Activated T-cell treated with anti-CD3 and anti-CD28 coated beads, Interleukin-2, amount 50 U/mL, for 72 hours (primary cell): ENCODE results near the gene SNRNP200. TPM values are rescaled to one million over a fixed set of nuclear protein-coding genes. Genes with fewer than 3 reads are reported as not detected.

Experiments
- ATAC-seq, 2 donors: fragments of 150-1000 bp; cut with Tn5 transposase; replicated peaks in 1 of 2; 2 replicates each; pipeline ENCODE4 v1.10.0; 2021; ENCODE audit warnings: moderate library complexity in 2 of 2, mild to moderate bottlenecking in 1 of 2
- DNase-seq, 2 donors: peaks; one replicate each; pipeline ENCODE4 v3.0.0; 2021 to 2022; ENCODE audit warnings: mixed read lengths in 1 of 2
- H3K27ac Mint-ChIP-seq: one replicate; pipeline ENCODE4 v1.8.0; 2022; ENCODE audit warnings: mild to moderate bottlenecking, moderate library complexity, mixed read lengths
- H3K27me3 Mint-ChIP-seq: one replicate; pipeline ENCODE4 v1.8.0; 2022; ENCODE audit warnings: low read depth, mixed read lengths
- H3K36me3 Mint-ChIP-seq, 2 donors: one replicate each; pipeline ENCODE4 v1.8.0; 2022; ENCODE audit warnings: mixed read lengths in 2 of 2, mild to moderate bottlenecking in 1 of 2; ENCODE audit not compliant: insufficient read depth in 2 of 2
- H3K4me1 Mint-ChIP-seq: one replicate; pipeline ENCODE4 v1.8.0; 2022; ENCODE audit warnings: low read depth, mixed read lengths
- H3K4me3 Mint-ChIP-seq, 2 donors: one replicate each; pipeline ENCODE4 v1.8.0; 2022; ENCODE audit warnings: mild to moderate bottlenecking in 2 of 2, mixed read lengths in 2 of 2, moderate library complexity in 2 of 2
- H3K9me3 Mint-ChIP-seq, 2 donors: one replicate each; pipeline ENCODE4 v1.8.0; 2022; ENCODE audit warnings: mixed read lengths in 2 of 2
- total RNA-seq, 2 donors: library from RNA; stranded (reverse); gene quantifications; one replicate each; pipeline ENCODE4 v1.2.3, GENCODE V29; 2022

SNRNP200 gene
- total RNA-seq, 2 donors from 2014 or later: 188 to 228 TPM

DNA sequence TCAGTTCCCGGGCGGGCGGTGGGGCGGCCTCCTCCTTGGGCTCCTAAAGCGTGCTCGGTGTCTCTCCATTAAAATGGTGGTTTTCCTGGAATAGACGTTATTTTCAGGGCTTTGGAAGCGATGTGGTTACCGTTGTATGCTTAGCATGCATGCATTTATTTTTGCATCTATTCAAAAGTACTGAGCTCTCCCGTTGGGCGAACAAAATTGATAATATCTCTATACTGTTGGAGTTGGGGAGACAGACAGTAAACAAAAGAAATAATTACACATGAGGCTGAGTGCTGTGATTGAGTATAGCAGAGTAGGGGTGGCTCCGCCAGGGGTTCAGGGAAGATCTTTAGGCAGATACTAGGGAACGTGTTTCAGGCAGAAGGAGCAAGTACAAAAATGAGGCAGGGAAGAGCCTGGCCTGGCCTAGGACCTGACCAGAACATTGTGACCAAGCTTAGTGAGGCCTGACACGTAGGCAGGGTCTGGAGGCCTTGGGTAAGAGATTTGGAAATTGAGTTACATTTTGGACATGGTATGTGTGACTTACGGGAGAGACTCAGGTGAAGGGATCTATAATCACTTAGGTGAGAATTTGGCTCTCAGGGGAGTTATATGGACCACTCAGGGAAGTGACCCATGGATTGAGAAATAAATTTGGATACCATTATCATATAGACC lies 30.9 kb upstream of the SNRNP200 start:
- no peak for ATAC-seq
- Mint-ChIP-seq H3K4me1 (peaks cover 72% of the 10 kb centered on the region), H3K36me3 (peaks cover 15 to 27% of the 10 kb centered on the region in 2 donors), H3K4me3 (peak overlapping the region; percentile 92 to 95), H3K9me3 (no peaks in the 10 kb centered on the region), H3K27ac (peak overlapping the region; percentile 77), H3K27me3 (no peaks in the 10 kb centered on the region)
- no peak for DNase-seq

DNA sequence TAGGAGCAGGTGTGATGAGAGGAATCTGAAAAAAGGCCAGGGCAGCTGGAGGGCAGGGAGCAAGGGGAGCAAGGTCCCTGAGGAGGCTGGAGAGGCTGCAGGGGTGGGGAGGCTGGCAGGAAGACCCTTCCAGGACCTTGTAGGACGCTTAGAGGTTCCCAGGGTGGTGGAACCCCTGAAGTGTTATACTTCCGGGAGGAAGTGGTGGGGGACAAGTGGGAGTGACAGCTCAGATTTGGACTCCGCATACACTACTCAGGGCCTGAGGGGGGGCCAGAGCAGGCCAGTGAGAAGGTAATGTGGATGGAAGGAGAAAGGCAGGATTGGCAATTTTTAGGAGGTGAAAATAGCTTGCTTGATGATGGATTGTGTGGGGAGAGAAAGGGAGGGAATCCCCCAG lies 28.4 kb upstream of the SNRNP200 start:
- peaks cover 53% of the 10 kb centered on the region for H3K4me1 Mint-ChIP-seq
- no peaks in the 10 kb centered on the region for H3K9me3 Mint-ChIP-seq
- H3K27ac Mint-ChIP-seq: peak overlapping the region; percentile 48
- peak in 1 of 2 donors; percentile 6 for DNase-seq
- H3K4me3 Mint-ChIP-seq: peak overlapping the region; percentile 92 to 95
- no peak for ATAC-seq
- peaks cover 10 to 14% of the 10 kb centered on the region in 2 donors for H3K36me3 Mint-ChIP-seq
- H3K27me3 Mint-ChIP-seq: no peaks in the 10 kb centered on the region

DNA sequence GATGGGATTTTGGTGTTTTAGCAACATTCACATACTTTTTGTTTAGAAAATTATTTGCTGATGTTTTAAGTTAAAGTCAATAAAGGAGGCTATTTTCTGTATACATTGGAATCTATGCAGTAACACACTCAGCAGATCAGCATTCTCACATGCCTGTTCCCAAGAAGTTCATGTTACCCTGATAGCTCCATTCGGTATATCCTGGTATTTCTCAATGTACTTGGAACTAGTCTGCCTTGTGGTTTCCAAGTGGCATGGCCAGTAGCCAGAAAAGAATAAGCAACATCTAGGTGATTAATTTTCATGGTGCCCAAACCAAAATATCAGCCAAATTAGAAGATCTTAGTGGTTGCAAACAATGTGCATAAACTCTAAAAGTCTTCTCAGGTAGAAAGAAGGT lies 25.1 kb upstream of the SNRNP200 start:
- Mint-ChIP-seq H3K36me3 (peaks cover 11 to 25% of the 10 kb centered on the region in 2 donors), H3K9me3 (no peaks in the 10 kb centered on the region), H3K27me3 (no peaks in the 10 kb centered on the region), H3K27ac (no peak overlapping the region), H3K4me3 (no peak overlapping the region), H3K4me1 (peaks cover 58% of the 10 kb centered on the region)
- ATAC-seq (no peak), DNase-seq (no peak)

DNA sequence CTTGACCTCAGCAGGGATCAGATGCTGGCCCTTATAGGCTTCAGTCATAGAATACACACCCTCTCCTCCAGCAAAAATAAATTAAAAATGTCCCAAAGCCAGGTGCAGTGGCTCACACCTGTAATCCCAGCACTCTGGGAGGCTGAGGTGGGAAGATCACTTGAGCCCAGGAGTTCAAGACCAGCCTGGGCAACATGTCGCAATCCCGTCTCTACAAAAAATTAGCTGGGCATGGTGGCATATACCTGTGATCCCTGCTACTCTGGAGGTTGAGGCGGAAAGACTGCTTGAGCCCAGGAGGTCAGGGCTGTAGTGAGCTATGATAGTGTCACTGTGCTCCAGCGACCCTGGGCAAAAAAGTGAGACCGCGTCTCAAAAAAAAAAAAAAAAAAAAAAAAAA lies 24.5 kb upstream of the SNRNP200 start:
- Mint-ChIP-seq H3K27me3 (no peaks in the 10 kb centered on the region), H3K9me3 (no peaks in the 10 kb centered on the region), H3K4me3 (no peak overlapping the region), H3K36me3 (peaks cover 11 to 25% of the 10 kb centered on the region in 2 donors), H3K27ac (no peak overlapping the region), H3K4me1 (peaks cover 57% of the 10 kb centered on the region)
- ATAC-seq (no peak), DNase-seq (no peak)

DNA sequence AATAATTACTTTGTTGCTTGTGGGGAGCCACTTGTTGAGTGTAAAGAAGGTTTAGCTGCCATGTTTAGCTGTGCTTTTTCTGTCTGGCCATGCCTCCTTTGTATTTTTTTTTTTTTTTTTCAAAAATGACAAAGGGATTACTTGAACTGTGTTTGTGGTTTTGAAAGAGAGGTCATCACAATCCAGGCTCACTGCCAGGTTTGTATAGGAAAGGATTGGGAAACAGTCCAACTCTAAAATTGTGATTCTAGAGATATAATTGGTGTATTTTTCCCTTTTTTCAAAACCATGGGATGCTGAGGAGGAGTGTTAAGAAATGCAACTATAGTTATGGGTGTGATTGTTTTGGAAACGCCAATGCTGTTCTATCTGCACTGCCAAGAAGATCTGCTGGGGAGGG lies 24.1 kb upstream of the SNRNP200 start:
- ATAC-seq (no peak), DNase-seq (no peak)
- no peak overlapping the region for H3K4me3 Mint-ChIP-seq
- H3K27me3 Mint-ChIP-seq: no peaks in the 10 kb centered on the region
- H3K27ac Mint-ChIP-seq: no peak overlapping the region
- peaks cover 57% of the 10 kb centered on the region for H3K4me1 Mint-ChIP-seq
- no peaks in the 10 kb centered on the region for H3K9me3 Mint-ChIP-seq
- H3K36me3 Mint-ChIP-seq: peaks cover 11 to 25% of the 10 kb centered on the region in 2 donors

DNA sequence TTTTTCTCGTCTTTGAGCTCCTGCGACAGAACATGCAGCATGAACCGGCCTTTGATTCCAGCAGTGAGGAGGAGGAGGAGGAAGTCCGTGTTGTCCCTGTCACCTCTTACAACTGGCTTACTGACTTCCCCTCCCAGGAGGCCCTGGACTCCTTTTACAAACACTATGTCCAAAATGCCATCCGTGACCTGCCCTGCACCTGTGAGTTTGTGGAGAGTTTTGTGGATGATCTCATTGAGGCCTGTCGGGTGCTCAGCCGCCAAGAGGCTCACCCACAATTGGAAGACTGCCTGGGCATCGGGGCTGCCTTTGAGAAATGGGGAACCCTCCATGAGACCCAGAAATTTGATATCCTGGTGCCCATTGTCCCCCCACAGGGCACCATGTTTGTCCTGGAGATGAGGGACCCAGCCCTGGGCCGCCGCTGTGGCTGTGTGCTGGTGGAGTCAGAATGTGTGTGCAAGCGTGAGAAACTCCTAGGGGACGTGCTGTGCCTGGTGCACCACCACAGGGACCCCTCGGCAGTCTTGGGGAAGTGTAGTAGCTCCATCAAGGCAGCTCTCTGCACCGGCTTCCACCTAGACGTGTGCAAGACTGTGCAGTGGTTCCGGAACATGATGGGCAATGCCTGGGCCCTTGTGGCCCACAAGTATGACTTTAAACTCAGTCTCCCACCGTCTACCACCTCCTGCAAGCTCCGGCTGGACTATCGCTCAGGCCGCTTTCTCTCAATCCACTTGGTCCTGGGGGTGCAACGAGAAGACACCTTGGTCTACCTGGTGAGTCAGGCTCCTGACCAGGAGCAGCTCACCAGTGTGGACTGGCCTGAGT lies 21.9 kb upstream of the SNRNP200 start:
- peaks cover 60% of the 10 kb centered on the region for H3K4me1 Mint-ChIP-seq
- DNase-seq: no peak
- peaks cover 11 to 25% of the 10 kb centered on the region in 2 donors for H3K36me3 Mint-ChIP-seq
- no peaks in the 10 kb centered on the region for H3K9me3 Mint-ChIP-seq
- H3K27me3 Mint-ChIP-seq: no peaks in the 10 kb centered on the region
- no peak overlapping the region for H3K27ac Mint-ChIP-seq
- no peak for ATAC-seq
- H3K4me3 Mint-ChIP-seq: peak overlapping the region; percentile 17 to 34

DNA sequence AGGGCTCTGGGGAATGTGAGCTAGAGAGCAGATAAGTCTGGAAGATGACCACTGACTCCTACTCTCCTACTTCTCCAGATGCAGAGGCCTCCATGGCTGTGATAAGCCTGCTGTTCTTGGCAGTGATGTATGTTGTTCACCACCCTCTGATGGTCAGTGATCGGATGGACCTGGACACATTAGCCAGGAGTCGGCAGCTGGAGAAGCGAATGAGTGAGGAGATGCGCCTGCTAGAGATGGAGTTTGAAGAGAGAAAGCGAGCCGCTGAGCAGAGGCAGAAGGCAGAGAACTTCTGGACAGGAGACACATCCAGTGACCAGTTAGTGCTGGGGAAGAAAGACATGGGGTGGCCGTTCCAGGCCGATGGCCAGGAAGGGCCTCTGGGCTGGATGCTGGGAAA lies 21.2 kb upstream of the SNRNP200 start:
- H3K4me1 Mint-ChIP-seq: peaks cover 64% of the 10 kb centered on the region
- H3K27ac Mint-ChIP-seq: no peak overlapping the region
- H3K4me3 Mint-ChIP-seq: peak overlapping the region; percentile 94 to 95
- DNase-seq (no peak), ATAC-seq (no peak)
- peaks cover 11 to 25% of the 10 kb centered on the region in 2 donors for H3K36me3 Mint-ChIP-seq
- no peaks in the 10 kb centered on the region for H3K27me3 Mint-ChIP-seq
- no peaks in the 10 kb centered on the region for H3K9me3 Mint-ChIP-seq

DNA sequence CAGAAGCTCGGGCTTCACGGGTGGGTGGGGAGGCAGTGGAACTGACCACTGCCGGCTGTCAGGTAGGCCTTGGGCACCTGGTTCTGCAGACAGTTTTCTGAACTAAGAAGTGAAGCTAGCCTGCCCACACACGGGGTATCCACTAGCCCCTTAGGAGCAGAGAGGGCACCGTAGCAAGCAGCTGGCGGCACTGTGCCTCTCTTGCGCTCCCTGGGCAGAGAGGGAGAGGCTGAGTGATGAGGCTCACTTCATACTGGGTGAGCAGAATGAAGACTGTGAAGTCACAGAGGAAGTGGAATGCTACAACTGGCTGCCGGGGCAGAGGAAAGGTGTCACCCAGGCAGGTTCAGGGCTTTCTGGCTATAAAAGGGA lies 20.5 kb upstream of the SNRNP200 start:
- Mint-ChIP-seq H3K27me3 (no peaks in the 10 kb centered on the region), H3K4me1 (peaks cover 70% of the 10 kb centered on the region), H3K9me3 (no peaks in the 10 kb centered on the region), H3K4me3 (peak overlapping the region; percentile 94 to 95), H3K27ac (peak overlapping the region; percentile 93), H3K36me3 (peaks cover 12 to 25% of the 10 kb centered on the region in 2 donors)
- ATAC-seq (peak; percentile 52 to 53), DNase-seq (peak; percentile 53 to 61)

DNA sequence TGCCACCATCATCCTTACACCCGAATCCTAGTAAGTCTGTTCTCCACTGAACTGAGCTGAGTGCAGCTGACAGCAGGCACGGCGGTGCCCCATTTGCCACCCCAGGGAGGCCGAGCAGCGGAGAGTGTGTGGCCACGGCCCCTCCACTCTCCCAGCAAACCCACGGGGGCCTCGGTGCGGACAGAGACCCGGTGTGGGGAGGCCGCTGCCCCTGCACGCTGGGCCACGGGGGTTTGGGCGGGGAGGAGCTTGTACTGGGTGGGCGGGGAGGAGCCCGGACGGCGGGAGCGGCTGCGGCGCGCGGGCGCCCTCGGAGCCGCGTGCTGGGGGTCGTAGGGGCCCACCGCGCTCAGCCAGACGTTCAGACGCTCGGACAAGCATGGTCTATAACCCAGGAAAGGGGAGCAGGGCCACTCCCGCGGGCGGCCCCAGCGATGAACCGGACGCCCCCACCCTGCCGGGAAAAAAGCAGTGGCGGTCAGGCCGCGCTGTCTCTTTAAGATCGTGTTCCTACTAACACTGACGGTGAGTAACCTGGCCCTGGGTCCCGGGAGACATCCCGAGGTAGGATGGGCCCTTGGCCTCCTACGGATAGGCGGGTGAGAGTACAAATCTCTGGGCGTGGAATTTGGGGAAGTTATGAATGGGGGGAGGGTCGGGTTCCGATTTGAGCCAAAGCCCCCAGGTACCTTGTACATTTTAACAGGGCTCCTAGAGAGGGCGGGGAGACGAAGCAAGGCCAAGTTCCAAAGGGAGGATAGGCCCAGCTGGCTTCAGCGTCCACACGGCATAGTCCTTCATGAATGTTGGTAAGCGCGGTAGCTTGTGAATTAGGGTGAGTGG lies 19.9 kb upstream of the SNRNP200 start, which contains the start of gene ITPRIPL1:
TSS of gene ITPRIPL1 (plus strand) at position 277 of the 843 bp plus-strand sequence. CDS start at position 800, 523 bp downstream.
- Mint-ChIP-seq H3K4me3 (peak within 1 kb of the TSS; percentile 94 to 95), H3K9me3 (no peaks in the 10 kb centered on the region), H3K27me3 (no peaks in the 10 kb centered on the region), H3K4me1 (peaks cover 76% of the 10 kb centered on the region), H3K36me3 (peaks cover 13 to 25% of the 10 kb centered on the region in 2 donors), H3K27ac (peak within 1 kb of the TSS; percentile 93)
- DNase-seq (peak; percentile 52 to 62), ATAC-seq (peak; percentile 34 to 45)

DNA sequence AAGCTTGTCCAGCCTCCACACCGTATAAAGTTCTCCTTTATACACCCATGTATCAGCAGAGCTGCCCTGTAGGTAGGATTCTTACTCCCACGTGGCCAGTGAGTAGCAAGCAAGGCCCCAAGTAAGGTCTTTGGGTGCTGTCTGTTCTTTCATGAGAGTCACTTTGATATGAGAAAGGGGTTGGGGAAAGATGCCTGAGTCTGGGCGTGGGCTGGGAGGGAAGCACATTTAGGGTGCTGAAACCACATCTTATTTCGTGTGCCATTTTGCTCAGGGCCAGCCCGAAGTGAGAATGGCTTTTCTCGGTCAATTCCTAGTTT lies 19.3 kb upstream of the SNRNP200 start:
- DNase-seq: peak; percentile 41 to 42
- peaks cover 13 to 25% of the 10 kb centered on the region in 2 donors for H3K36me3 Mint-ChIP-seq
- peak overlapping the region; percentile 94 to 95 for H3K4me3 Mint-ChIP-seq
- no peaks in the 10 kb centered on the region for H3K9me3 Mint-ChIP-seq
- H3K4me1 Mint-ChIP-seq: peaks cover 81% of the 10 kb centered on the region
- ATAC-seq: peak; percentile 17 to 22
- peak overlapping the region; percentile 82 for H3K27ac Mint-ChIP-seq
- no peaks in the 10 kb centered on the region for H3K27me3 Mint-ChIP-seq

DNA sequence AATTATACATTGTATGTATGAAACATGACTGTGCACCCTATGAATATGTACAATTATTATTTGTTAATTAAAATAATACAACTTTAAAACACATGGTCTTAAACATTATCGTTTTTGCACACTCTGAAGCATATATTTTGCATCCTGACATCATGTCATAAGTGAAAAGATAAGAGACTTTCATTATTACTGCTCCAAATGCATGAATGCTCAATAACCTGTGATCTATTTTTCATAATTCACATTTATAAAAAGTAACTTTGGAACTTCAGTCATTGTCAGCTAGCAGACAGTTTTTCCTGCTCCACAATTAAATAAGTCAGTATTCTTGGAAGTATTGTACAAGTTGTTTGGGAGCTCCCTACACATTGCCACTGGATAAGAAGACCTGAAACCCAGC lies 18.5 kb upstream of the SNRNP200 start:
- Mint-ChIP-seq H3K9me3 (no peaks in the 10 kb centered on the region), H3K27me3 (no peaks in the 10 kb centered on the region), H3K27ac (peak overlapping the region; percentile 82), H3K4me3 (peak overlapping the region; percentile 94 to 95), H3K4me1 (peaks cover 83% of the 10 kb centered on the region), H3K36me3 (peaks cover 13 to 22% of the 10 kb centered on the region in 2 donors)
- DNase-seq (no peak), ATAC-seq (no peak)

DNA sequence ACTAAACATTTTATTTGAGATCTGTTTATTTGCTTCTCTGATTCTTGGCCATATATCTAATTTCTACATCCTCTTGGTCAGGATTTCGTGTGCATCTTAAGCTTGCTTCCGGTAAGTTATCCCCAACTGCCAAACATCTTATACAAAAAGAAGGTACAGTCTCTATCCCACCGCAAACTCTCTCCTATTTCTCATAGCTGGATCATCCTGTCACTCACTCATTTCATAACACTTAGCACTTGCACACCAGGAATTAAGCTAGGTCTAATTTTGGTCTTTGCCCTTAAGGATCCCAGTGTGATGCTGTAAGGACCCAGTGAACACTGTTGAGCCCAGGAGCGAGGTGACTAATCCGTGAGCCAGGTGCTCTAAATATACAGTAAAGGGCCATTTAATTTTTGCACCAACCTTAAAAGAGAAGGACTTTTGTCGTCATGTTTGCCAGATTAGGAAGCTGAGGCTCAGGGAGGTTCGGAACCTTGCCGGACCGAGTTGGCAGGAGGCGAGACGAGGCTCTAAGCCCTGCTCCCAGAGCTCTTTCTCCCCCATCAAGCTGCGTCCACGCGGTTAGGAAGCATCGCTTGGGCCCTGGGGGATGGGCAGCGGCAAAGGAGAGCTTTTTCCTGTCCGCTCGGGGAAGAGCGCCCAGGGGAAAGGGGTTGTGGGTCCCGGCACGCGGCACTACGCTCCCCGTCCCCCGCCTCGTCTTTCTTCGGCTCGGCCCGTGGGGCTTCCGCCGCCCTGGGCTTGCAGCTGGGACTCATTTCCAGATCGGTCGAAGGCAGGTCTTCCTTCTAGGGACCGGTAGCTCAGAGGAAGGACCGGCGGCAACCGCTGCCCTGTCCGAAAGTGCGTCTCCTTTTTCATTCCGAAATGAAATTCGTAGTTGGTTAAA lies 15.6 kb upstream of the SNRNP200 start:
- H3K27me3 Mint-ChIP-seq: no peaks in the 10 kb centered on the region
- ATAC-seq: peak; percentile 41 to 43

More for the DNA sequence above, 15.6 kb upstream of the SNRNP200 start:
- DNase-seq: peak; percentile 53 to 58
- Mint-ChIP-seq H3K9me3 (no peaks in the 10 kb centered on the region), H3K36me3 (peaks cover 4% of the 10 kb centered on the region in 2 donors), H3K4me3 (peak overlapping the region; percentile 94 to 96), H3K27ac (peak overlapping the region; percentile 82), H3K4me1 (peaks cover 74% of the 10 kb centered on the region)
